ENCODE results near the gene OIP5.

DNA sequence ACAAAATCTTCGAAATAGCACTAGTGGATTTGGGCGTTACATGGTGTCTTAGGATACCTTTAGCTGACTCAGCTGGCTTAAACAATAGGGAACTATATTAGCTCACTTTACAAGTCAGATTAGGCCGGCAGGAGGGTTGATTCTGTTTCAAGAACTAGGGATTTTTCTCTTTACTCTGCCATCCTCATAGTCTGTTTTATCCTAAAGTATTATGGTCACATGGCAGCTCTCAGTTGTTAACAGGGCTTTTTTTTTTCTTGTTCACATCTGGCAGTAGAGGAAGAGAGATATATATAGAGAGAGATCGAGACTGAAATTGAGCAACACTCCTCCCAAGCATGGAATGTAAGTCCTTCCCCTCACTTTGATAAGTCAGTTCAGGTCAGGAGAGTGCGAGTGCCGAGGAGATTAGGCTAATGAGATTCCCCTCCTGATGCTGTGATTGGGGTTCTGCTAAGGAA, 68.5 kb downstream of the OIP5 start:
- TF ChIP-seq, protein P1, sequence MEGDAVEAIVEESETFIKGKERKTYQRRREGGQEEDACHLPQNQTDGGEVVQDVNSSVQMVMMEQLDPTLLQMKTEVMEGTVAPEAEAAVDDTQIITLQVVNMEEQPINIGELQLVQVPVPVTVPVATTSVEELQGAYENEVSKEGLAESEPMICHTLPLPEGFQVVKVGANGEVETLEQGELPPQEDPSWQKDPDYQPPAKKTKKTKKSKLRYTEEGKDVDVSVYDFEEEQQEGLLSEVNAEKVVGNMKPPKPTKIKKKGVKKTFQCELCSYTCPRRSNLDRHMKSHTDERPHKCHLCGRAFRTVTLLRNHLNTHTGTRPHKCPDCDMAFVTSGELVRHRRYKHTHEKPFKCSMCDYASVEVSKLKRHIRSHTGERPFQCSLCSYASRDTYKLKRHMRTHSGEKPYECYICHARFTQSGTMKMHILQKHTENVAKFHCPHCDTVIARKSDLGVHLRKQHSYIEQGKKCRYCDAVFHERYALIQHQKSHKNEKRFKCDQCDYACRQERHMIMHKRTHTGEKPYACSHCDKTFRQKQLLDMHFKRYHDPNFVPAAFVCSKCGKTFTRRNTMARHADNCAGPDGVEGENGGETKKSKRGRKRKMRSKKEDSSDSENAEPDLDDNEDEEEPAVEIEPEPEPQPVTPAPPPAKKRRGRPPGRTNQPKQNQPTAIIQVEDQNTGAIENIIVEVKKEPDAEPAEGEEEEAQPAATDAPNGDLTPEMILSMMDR (IDR thresholded peaks at IDR 0.05): no peak
- TF ChIP-seq POLR2AphosphoS5 (IDR thresholded peaks at IDR 0.05): no peak
- no peak for TF ChIP-seq EP300 (IDR thresholded peaks at IDR 0.05; ENCODE audit: low read depth)
- no peak for TF ChIP-seq POLR2A (IDR thresholded peaks at IDR 0.05)
